Testis (tissue), 2 donors: ENCODE data around the gene CCDC74B.
"Not testable (repeated sequence)": the region's sequence is repeated elsewhere in the genome, so short reads cannot be mapped to it uniquely, and the experiment has no call there.

Experiments
- CTCF ChIP-seq, 3 experiments: fragments of 450-650 bp in 2 of 3; fragments of 200-600 bp in 1 of 3; sonication (generic) in 1 of 3; IDR thresholded peaks; one replicate each; pipeline ENCODE4 v1.5.1; 2016 to 2019; ENCODE audit warnings: antibody characterized with exemption in 3 of 3, mild to moderate bottlenecking in 2 of 3, moderate library complexity in 1 of 3
- POLR2A ChIP-seq: fragments of 450-650 bp; IDR thresholded peaks from one replicate; pipeline ENCODE4 v1.6.1; 2017; ENCODE audit warnings: antibody characterized with exemption, mild to moderate bottlenecking, moderate library complexity

GRCh38 chr2:130192451-130192850, 47.5 kb upstream of the CCDC74B start:
- TF ChIP-seq CTCF (IDR thresholded peaks at IDR 0.05); POLR2A: not testable (repeated sequence)
